Aorta (tissue), 5 donors: ENCODE data around the gene MYL9. TPM values are rescaled to one million over a fixed set of nuclear protein-coding genes. Genes with fewer than 3 reads are reported as not detected.
"Not testable (repeated sequence)": the region's sequence is repeated elsewhere in the genome, so short reads cannot be mapped to it uniquely, and the experiment has no call there.

Source experiments
- ATAC-seq: fragments of 200-7000 bp; cut with Tn5 transposase; one replicate; pipeline ENCODE4 v1.9.1; 2022; ENCODE audit warnings: moderate library complexity; ENCODE audit not compliant: low FRiP score
- DNase-seq, 2 donors: peaks; one replicate each; pipeline ENCODE4 v3.0.0-alpha.2; 2020
- H3K27ac ChIP-seq, 2 donors: one replicate each; pipeline ENCODE4 v1.5.1; 2013; ENCODE audit warnings: low read length in 2 of 2, mild to moderate bottlenecking in 2 of 2, moderate library complexity in 2 of 2, control low read depth in 1 of 2, inconsistent platforms in 1 of 2, low read depth in 1 of 2
- H3K27me3 ChIP-seq, 2 donors: one replicate each; pipeline ENCODE4 v1.6.1; 2013; ENCODE audit warnings: control low read depth in 1 of 2, low read length in 1 of 2, mild to moderate bottlenecking in 1 of 2, moderate library complexity in 1 of 2; ENCODE audit not compliant: insufficient read depth in 2 of 2, control insufficient read depth in 1 of 2
- H3K36me3 ChIP-seq, 2 donors: one replicate each; pipeline ENCODE4 v1.6.1; 2013; ENCODE audit warnings: control low read depth in 1 of 2, low read length in 1 of 2, mild to moderate bottlenecking in 1 of 2; ENCODE audit not compliant: insufficient read depth in 2 of 2, control insufficient read depth in 1 of 2
- H3K4me1 ChIP-seq, 2 donors: one replicate each; pipeline ENCODE4 v1.6.1; 2013; ENCODE audit warnings: low read length in 2 of 2, control low read depth in 1 of 2, mild to moderate bottlenecking in 1 of 2, moderate library complexity in 1 of 2; ENCODE audit not compliant: insufficient read depth in 2 of 2, control insufficient read depth in 1 of 2
- H3K4me3 ChIP-seq, 2 donors: one replicate each; pipeline ENCODE4 v1.5.1; 2013; ENCODE audit warnings: low read length in 2 of 2, control low read depth in 1 of 2, mild to moderate bottlenecking in 1 of 2
- H3K9me3 ChIP-seq: one replicate; pipeline ENCODE4 v1.6.1; 2013; ENCODE audit warnings: mild to moderate bottlenecking, low read length; ENCODE audit not compliant: control insufficient read depth
- WGBS, 2 donors: extraction: QIAGEN DNeasy Blood & Tissue Kit; methylation state at CpG; one replicate each; pipeline ENCODE4 v1.1.7; 2013; 5-methylcytosine and 5-hydroxymethylcytosine counted together
- intact Hi-C, 2 donors: fragments of 100-400 bp; cut with DNase I; formaldehyde crosslinking; loops; one replicate each; pipeline versions ENCODE4 v1.14.2 to v1.15.0; 2022
- polyA plus RNA-seq, 2 donors: library from polyadenylated mRNA; stranded (reverse); fragments of 200-250 nt; gene quantifications; one replicate each; pipeline ENCODE4 v1.2.3, GENCODE V29; 2013
- total RNA-seq, 2 donors: library from RNA; stranded (reverse); fragmentation: NEBNext Ultra II Directional; extraction: Animal tissue kit (Norgen Biotek cat#: 25700); gene quantifications; one replicate each; pipeline ENCODE4 v1.2.1, GENCODE V29; 2021
- donor health status: healthy with polysubstance abuse.
- donor health status: Bipolar disorder and iron deficiency.
- donor health status: DM: no; HTN: no; CAD: no.
- donor health status: DM: no; HTN: no; CAD: no.
- donor health status: DM: yes; HTN: yes; CAD: no.

The MYL9 gene
- total and polyA plus RNA-seq, 4 donors, result 1,693 to 3,222 (median 2,353) TPM

GRCh38 chr20:36521526-36521925, 19.8 kb upstream of the MYL9 start:
- 58 to 75% methylated on average over 1 of the region's 1 CpG for WGBS, 2 donors
- DNase-seq, result no peak
- Histone ChIP-seq H3K9me3 (no peaks in the 10 kb centered on the region), H3K4me1 (no peaks in the 10 kb centered on the region), H3K36me3 (peaks cover 3 to 7% of the 10 kb centered on the region in 2 donors), H3K4me3 (no peak overlapping the region), H3K27me3 (no peaks in the 10 kb centered on the region), H3K27ac (no peak overlapping the region)
- ATAC-seq, result no peak
- intact Hi-C loops, result no loop called here

GRCh38 chr20:36522412-36522811, 18.9 kb upstream of the MYL9 start:
- WGBS, 2 donors, result 65 to 73% methylated on average over 7 of the region's 7 CpGs
- not testable (repeated sequence) for H3K4me1 ChIP-seq, H3K36me3 ChIP-seq

GRCh38 chr20:36523341-36523740, 18.0 kb upstream of the MYL9 start:
- Histone ChIP-seq H3K36me3 (peaks cover 3 to 7% of the 10 kb centered on the region in 2 donors), H3K4me1 (no peaks in the 10 kb centered on the region), H3K9me3 (no peaks in the 10 kb centered on the region), H3K4me3 (no peak overlapping the region), H3K27ac (no peak overlapping the region), H3K27me3 (no peaks in the 10 kb centered on the region)
- intact Hi-C loops, result no loop called here
- ATAC-seq (no peak), DNase-seq (no peak)
- 41 to 49% methylated on average over 3 of the region's 3 CpGs for WGBS, 2 donors

More at GRCh38 chr20:36522412-36522811, 18.9 kb upstream of the MYL9 start:
- DNase-seq, H3K27me3 ChIP-seq, H3K4me3 ChIP-seq, ATAC-seq, H3K9me3 ChIP-seq, H3K27ac ChIP-seq, intact Hi-C loops: not testable (repeated sequence)

GRCh38 chr20:36525620-36526365, 15.5 kb upstream of the MYL9 start:
- Histone ChIP-seq H3K27ac (peak overlapping the region in 1 of 2 donors; percentile 2), H3K4me1 (no peaks in the 10 kb centered on the region), H3K36me3 (peaks cover 3 to 7% of the 10 kb centered on the region in 2 donors), H3K27me3 (no peaks in the 10 kb centered on the region), H3K9me3 (no peaks in the 10 kb centered on the region), H3K4me3 (no peak overlapping the region)
- intact Hi-C loops, result no loop called here
- DNase-seq, result no peak
- 78% methylated on average over 17 of the region's 17 CpGs for WGBS, 2 donors
- no peak for ATAC-seq

GRCh38 chr20:36526521-36527011, 14.8 kb upstream of the MYL9 start:
- peak overlapping the region; percentile 31 to 49 for H3K27ac ChIP-seq
- ATAC-seq (peak; percentile 50), DNase-seq (no peak)
- no peaks in the 10 kb centered on the region for H3K4me1 ChIP-seq
- no peaks in the 10 kb centered on the region for H3K27me3 ChIP-seq
- no peak overlapping the region for H3K4me3 ChIP-seq
- no peaks in the 10 kb centered on the region for H3K9me3 ChIP-seq
- 48 to 61% methylated on average over 29 of the region's 29 CpGs for WGBS, 2 donors
- intact Hi-C loops, result no loop called here
- H3K36me3 ChIP-seq, result peaks cover 3 to 7% of the 10 kb centered on the region in 2 donors

- 76% methylated on average over 32 of the region's 32 CpGs for WGBS, 2 donors
- ATAC-seq (peak; percentile 41), DNase-seq (no peak)
- Histone ChIP-seq H3K9me3 (no peaks in the 10 kb centered on the region), H3K27ac (peak overlapping the region; percentile 1 to 5), H3K4me3 (no peak overlapping the region), H3K36me3 (peaks cover 3 to 7% of the 10 kb centered on the region in 2 donors), H3K27me3 (no peaks in the 10 kb centered on the region), H3K4me1 (no peaks in the 10 kb centered on the region)
- intact Hi-C loops, result no loop called here
Measured at GRCh38 chr20:36527331-36528125, 13.8 kb upstream of the MYL9 start.

GRCh38 chr20:36528176-36528874, 13.0 kb upstream of the MYL9 start:
- Histone ChIP-seq H3K27me3 (no peaks in the 10 kb centered on the region), H3K36me3 (peaks cover 3 to 7% of the 10 kb centered on the region in 2 donors), H3K4me1 (no peaks in the 10 kb centered on the region), H3K9me3 (no peaks in the 10 kb centered on the region), H3K4me3 (no peak overlapping the region), H3K27ac (no peak overlapping the region)
- WGBS, 2 donors, result 74 to 79% methylated on average over 15 to 18 of the region's 18 CpGs
- DNase-seq (no peak), ATAC-seq (no peak)
- intact Hi-C loops, result no loop called here

- Histone ChIP-seq H3K27me3 (no peaks in the 10 kb centered on the region), H3K4me1 (no peaks in the 10 kb centered on the region), H3K27ac (no peak overlapping the region), H3K36me3 (peaks cover 3 to 7% of the 10 kb centered on the region in 2 donors), H3K4me3 (no peak overlapping the region), H3K9me3 (no peaks in the 10 kb centered on the region)
- intact Hi-C loops, result no loop called here
- 87 to 90% methylated on average over 14 of the region's 14 CpGs for WGBS, 2 donors
- no peak for DNase-seq
- ATAC-seq, result no peak
Measured at GRCh38 chr20:36528875-36529417, 12.4 kb upstream of the MYL9 start.
